ENCODE measurements around the gene KCNMA1. TPM values are rescaled to one million over a fixed set of nuclear protein-coding genes. Genes with fewer than 3 reads are reported as not detected.

Gene KCNMA1
- total RNA-seq, 3 donors from 2014 or later (not counting 1 experiment from before 2014, with no cell fraction given), result 0.40 to 1.8 (median 0.63) TPM

DNA sequence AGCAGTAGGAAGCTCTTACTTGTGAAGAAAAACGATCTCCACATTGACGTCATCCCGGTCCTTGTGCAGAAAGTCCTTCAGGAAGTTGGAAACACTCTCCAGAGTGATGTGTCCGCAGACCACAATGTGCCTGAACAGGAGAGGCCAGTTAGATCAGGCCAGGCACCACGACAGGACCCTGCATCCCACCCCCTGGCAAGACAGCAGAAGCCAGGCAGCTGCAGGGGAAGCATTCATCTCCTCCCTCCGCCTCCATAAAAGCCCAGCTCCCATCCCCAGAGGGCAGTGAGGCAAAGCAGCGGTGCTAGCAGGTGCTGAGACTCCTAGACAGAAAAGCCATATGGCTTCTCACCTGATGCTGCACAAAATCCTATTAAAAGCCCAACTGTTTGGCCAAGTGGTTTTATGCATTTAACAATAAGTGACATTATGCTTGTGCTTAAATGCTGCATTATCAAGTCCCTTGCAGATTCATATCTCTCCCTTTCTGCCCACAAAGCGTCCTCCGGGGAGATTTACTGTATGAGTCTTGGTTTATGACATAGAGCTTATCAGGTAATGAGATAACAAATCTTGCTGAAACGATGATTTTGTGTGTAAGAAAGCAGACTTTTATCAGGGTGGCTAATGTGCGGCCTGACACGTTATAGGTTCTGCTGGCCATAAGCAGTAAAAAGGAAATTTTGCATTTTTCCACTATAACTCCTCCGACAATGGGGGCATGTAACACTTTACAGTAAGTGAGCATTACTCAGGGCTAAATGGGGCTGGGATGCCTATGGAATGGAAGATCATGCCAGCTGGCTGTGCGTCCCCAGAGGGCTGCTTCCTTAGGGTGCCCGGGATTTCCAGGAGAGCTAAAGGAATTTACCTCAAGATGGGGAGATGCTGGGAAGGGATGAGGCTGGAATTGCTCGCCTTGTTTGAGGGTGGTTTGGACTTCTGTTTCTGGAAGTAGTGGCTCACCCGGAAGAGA lies 546.9 kb downstream of the KCNMA1 start:
- Mint-ChIP-seq H3K36me3 (no peaks in the 10 kb centered on the region), H3K27ac (no peak overlapping the region), H3K27me3 (ENCODE audit: low read depth in 2 of 2) (no peaks in the 10 kb centered on the region), H3K4me1 (no peaks in the 10 kb centered on the region), H3K9me3 (no peaks in the 10 kb centered on the region), H3K4me3 (no peak overlapping the region)
- Histone ChIP-seq H3K9me3 (ENCODE audit: control insufficient read depth, insufficient read depth, low read length) (no peaks in the 10 kb centered on the region), H3K27me3 (ENCODE audit: control insufficient read depth, insufficient read depth, low read length) (no peaks in the 10 kb centered on the region), H3K27ac (ENCODE audit: low read length) (no peak overlapping the region), H3K4me1 (ENCODE audit: control insufficient read depth, insufficient read depth, low read length) (no peaks in the 10 kb centered on the region), H3K36me3 (ENCODE audit: control insufficient read depth, insufficient read depth, low read length) (no peaks in the 10 kb centered on the region), H3K4me3 (ENCODE audit: low read length) (no peak overlapping the region)
- WGBS (ENCODE audit: insufficient coverage), result 82% methylated on average over 17 of the region's 17 CpGs
- intact Hi-C loops (cut with micrococcal nuclease), result no loop called here
- ATAC-seq (peak in 1 of 3 donors; percentile 66), DNase-seq (no peak)
- no peak for TF ChIP-seq CTCF (IDR thresholded peaks at IDR 0.05)

DNA sequence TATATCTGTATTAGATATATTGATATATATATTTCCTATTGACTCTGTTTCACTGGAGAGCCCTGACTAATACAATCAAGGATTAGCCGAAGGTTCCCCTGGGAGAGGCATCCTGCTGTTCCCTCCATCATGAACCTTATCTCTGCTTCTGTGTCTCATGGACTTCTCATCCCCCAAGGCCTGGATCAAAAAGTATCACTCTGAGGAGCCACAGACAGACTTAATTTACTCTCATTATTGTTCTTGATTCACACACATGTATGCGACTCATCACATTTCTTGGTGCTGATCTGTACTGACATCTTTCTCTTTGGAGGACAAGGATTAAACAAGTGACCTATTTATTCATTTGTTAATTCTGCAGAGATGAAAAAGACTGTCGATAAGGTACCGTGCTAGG lies 550.2 kb downstream of the KCNMA1 start:
- TF ChIP-seq CTCF (IDR thresholded peaks at IDR 0.05), result no peak
- Histone ChIP-seq H3K4me3 (ENCODE audit: low read length) (no peak overlapping the region), H3K27ac (ENCODE audit: low read length) (no peak overlapping the region), H3K9me3 (ENCODE audit: control insufficient read depth, insufficient read depth, low read length) (no peaks in the 10 kb centered on the region), H3K36me3 (ENCODE audit: control insufficient read depth, insufficient read depth, low read length) (no peaks in the 10 kb centered on the region), H3K27me3 (ENCODE audit: control insufficient read depth, insufficient read depth, low read length) (no peaks in the 10 kb centered on the region), H3K4me1 (ENCODE audit: control insufficient read depth, insufficient read depth, low read length) (no peaks in the 10 kb centered on the region)
- Mint-ChIP-seq H3K27me3 (ENCODE audit: low read depth in 2 of 2) (no peaks in the 10 kb centered on the region), H3K9me3 (no peaks in the 10 kb centered on the region), H3K4me3 (no peak overlapping the region), H3K36me3 (no peaks in the 10 kb centered on the region), H3K27ac (no peak overlapping the region), H3K4me1 (no peaks in the 10 kb centered on the region)
- ATAC-seq (no peak), DNase-seq (no peak)
- intact Hi-C loops (cut with micrococcal nuclease), result no loop called here
- WGBS (ENCODE audit: insufficient coverage), result 90% methylated on average over 4 of the region's 4 CpGs

DNA sequence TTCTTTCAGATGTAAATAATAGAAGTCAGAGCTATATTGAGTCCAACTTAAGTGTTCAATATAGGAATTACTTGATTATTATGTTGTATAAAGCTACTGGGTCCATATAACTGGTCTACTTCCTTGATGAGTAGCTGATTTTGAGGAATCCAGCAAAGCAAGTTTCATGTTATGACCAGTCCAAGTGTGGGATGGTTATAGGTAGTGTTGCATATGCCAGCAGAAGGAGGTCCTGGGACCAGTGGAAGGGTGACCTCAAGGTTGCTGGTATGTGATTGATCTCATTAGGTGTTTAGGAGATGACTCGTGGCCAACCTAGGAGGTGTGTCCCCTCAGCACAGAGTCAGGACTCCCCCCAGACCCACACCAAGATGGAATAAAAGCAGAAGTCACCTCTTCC lies 551.5 kb downstream of the KCNMA1 start:
- H3K27me3 ChIP-seq (ENCODE audit: control insufficient read depth, insufficient read depth, low read length), result no peaks in the 10 kb centered on the region
- H3K36me3 ChIP-seq (ENCODE audit: control insufficient read depth, insufficient read depth, low read length), result no peaks in the 10 kb centered on the region
- WGBS (ENCODE audit: insufficient coverage), result no CpG with 5 or more reads among the region's 1 CpG
- Mint-ChIP-seq H3K27ac (no peak overlapping the region), H3K27me3 (ENCODE audit: low read depth in 2 of 2) (no peaks in the 10 kb centered on the region), H3K4me1 (no peaks in the 10 kb centered on the region), H3K36me3 (no peaks in the 10 kb centered on the region), H3K9me3 (no peaks in the 10 kb centered on the region), H3K4me3 (no peak overlapping the region)
- ATAC-seq, result no peak
- no peaks in the 10 kb centered on the region for H3K9me3 ChIP-seq (ENCODE audit: control insufficient read depth, insufficient read depth, low read length)
- no peak overlapping the region for H3K27ac ChIP-seq (ENCODE audit: low read length)
- no peak for DNase-seq
- no peak for TF ChIP-seq CTCF (IDR thresholded peaks at IDR 0.05)
- H3K4me3 ChIP-seq (ENCODE audit: low read length), result no peak overlapping the region
- no peaks in the 10 kb centered on the region for H3K4me1 ChIP-seq (ENCODE audit: control insufficient read depth, insufficient read depth, low read length)
- intact Hi-C loops (cut with micrococcal nuclease), result no loop called here
